ENCODE results near the gene HNRNPAB.

The HNRNPAB gene

GRCh38 chr5:178234750-178235587, 30.6 kb downstream of the HNRNPAB start:
- H3K4me3 ChIP-seq (ENCODE audit: low read length), result no peak overlapping the region
- TF ChIP-seq CTCF (conservative IDR thresholded peaks at IDR 0.05; ENCODE audit: low read depth, low read length), result peak; percentile 82
- no peak for DNase-seq (ENCODE audit: low read depth)

- no peak for TF ChIP-seq CTCF (conservative IDR thresholded peaks at IDR 0.05; ENCODE audit: low read depth, low read length)
- H3K4me3 ChIP-seq (ENCODE audit: low read length), result no peak overlapping the region
- no peak for DNase-seq (ENCODE audit: low read depth)
Observed at GRCh38 chr5:178235588-178235974, 31.2 kb downstream of the HNRNPAB start.

GRCh38 chr5:178236126-178236525, 31.8 kb downstream of the HNRNPAB start:
- TF ChIP-seq CTCF (conservative IDR thresholded peaks at IDR 0.05; ENCODE audit: low read depth, low read length), result no peak

GRCh38 chr5:178236679-178237078, 32.3 kb downstream of the HNRNPAB start:
- TF ChIP-seq CTCF (conservative IDR thresholded peaks at IDR 0.05; ENCODE audit: low read depth, low read length), result no peak
- DNase-seq (ENCODE audit: low read depth), result no peak
- no peak overlapping the region for H3K4me3 ChIP-seq (ENCODE audit: low read length)

More at GRCh38 chr5:178236126-178236525, 31.8 kb downstream of the HNRNPAB start:
- no peak overlapping the region for H3K4me3 ChIP-seq (ENCODE audit: low read length)
- no peak for DNase-seq (ENCODE audit: low read depth)

- no peak for TF ChIP-seq CTCF (conservative IDR thresholded peaks at IDR 0.05; ENCODE audit: low read depth, low read length)
- DNase-seq (ENCODE audit: low read depth), result no peak
- H3K4me3 ChIP-seq (ENCODE audit: low read length), result no peak overlapping the region
Observed at GRCh38 chr5:178237431-178238312, 33.3 kb downstream of the HNRNPAB start.

GRCh38 chr5:178238313-178238635, 33.9 kb downstream of the HNRNPAB start:
- no peak overlapping the region for H3K4me3 ChIP-seq (ENCODE audit: low read length)
- DNase-seq (ENCODE audit: low read depth), result no peak
- no peak for TF ChIP-seq CTCF (conservative IDR thresholded peaks at IDR 0.05; ENCODE audit: low read depth, low read length)

All from retinal pigment epithelial cell (primary cell).